B cell (primary cell): ENCODE data around the gene PLCG1. TPM values are rescaled to one million over a fixed set of nuclear protein-coding genes. Genes with fewer than 3 reads are reported as not detected.

Experiments used
- ATAC-seq: fragments of 200-7000 bp; cut with Tn5 transposase; one replicate; pipeline ENCODE4 v1.10.0; 2021; ENCODE audit warnings: low read depth, mild to moderate bottlenecking, moderate number of reproducible peaks, moderate library complexity
- CTCF ChIA-PET: fragments of 350-600 bp; sonication (Branson Sonifier 250); formaldehyde crosslinking; loops from one replicate; lab custom pipeline; 2021; ENCODE audit warnings: antibody characterized with exemption, inconsistent platforms; lab: Charles Lee
- POLR2A ChIA-PET: fragments of 350-600 bp; sonication (Branson Sonifier 250); formaldehyde crosslinking; loops from one replicate; lab custom pipeline; 2021; ENCODE audit warnings: antibody characterized with exemption; lab: Charles Lee
- DNase-seq: peaks from one replicate; pipeline ENCODE4 v3.0.0; 2013
- H2AFZ ChIP-seq: 2 replicates; pipeline ENCODE4 v1.6.1; 2012; ENCODE audit warnings: mild to moderate bottlenecking, low read depth, low read length; ENCODE audit not compliant: insufficient read depth, poor library complexity, severe bottlenecking
- H3K27ac ChIP-seq, 2 donors: 1 replicate in 1 of 2; 2 replicates in 1 of 2; pipeline ENCODE4 v1.5.1; 2012 to 2013; ENCODE audit warnings: low read length in 2 of 2, mild to moderate bottlenecking in 2 of 2, moderate library complexity in 1 of 2
- H3K27me3 ChIP-seq, 4 experiments: fragments of 200-600 bp in 1 of 4; sonication (generic) in 1 of 4; replicated peaks in 1 of 4; 1 replicate in 2 of 4; 2 replicates in 2 of 4; pipeline versions ENCODE4 v1.6.1 to v1.7.0; 2013 to 2016; ENCODE audit warnings: low read length in 3 of 4, mild to moderate bottlenecking in 2 of 4, mixed read lengths in 1 of 4, moderate library complexity in 1 of 4; ENCODE audit not compliant: insufficient read depth in 4 of 4, control insufficient read depth in 3 of 4; ENCODE audit errors: control extremely low read depth in 1 of 4
- H3K36me3 ChIP-seq, 2 experiments: replicated peaks in 1 of 2; 1 replicate in 1 of 2; 2 replicates in 1 of 2; pipeline versions ENCODE4 v1.6.1 to v1.7.1; 2013; ENCODE audit warnings: low read length in 1 of 2; ENCODE audit not compliant: insufficient read depth in 2 of 2, control insufficient read depth in 1 of 2; ENCODE audit errors: control extremely low read depth in 1 of 2, extremely low read depth in 1 of 2
- H3K4me1 ChIP-seq, 2 donors: fragments of 200-600 bp in 1 of 2; sonication (generic) in 1 of 2; 1 replicate in 1 of 2; 2 replicates in 1 of 2; pipeline versions ENCODE4 v1.5.1 to v1.6.1; 2013 to 2017; ENCODE audit warnings: low read length in 2 of 2; ENCODE audit not compliant: control insufficient read depth in 2 of 2, insufficient read depth in 2 of 2
- H3K4me2 ChIP-seq: replicated peaks from 2 replicates; pipeline ENCODE3; 2012; ENCODE audit warnings: mild to moderate bottlenecking, low read depth, low read length; ENCODE audit not compliant: poor library complexity, severe bottlenecking
- H3K4me3 ChIP-seq, 5 experiments: fragments of 200-600 bp in 1 of 5; sonication (generic) in 1 of 5; 1 replicate in 3 of 5; 2 replicates in 2 of 5; pipeline versions ENCODE4 v1.5.1 to v1.7.0; 2011 to 2016; ENCODE audit warnings: low read length in 4 of 5, mild to moderate bottlenecking in 4 of 5, low read depth in 2 of 5, control low read depth in 1 of 5, moderate library complexity in 1 of 5; ENCODE audit not compliant: insufficient read depth in 1 of 5; ENCODE audit errors: control extremely low read depth in 1 of 5, extremely low read depth in 1 of 5
- H3K79me2 ChIP-seq: fragments of 200-600 bp; sonication (generic); one replicate; pipeline ENCODE4 v1.6.0; 2016; ENCODE audit warnings: low read length; ENCODE audit not compliant: control insufficient read depth, insufficient read depth
- H3K9ac ChIP-seq: fragments of 200-600 bp; sonication (generic); 2 replicates; pipeline ENCODE4 v1.6.1; 2017; ENCODE audit warnings: mild to moderate bottlenecking, low read length, moderate library complexity
- H3K9me3 ChIP-seq, 3 donors: one replicate each; pipeline versions ENCODE4 v1.6.1 to v1.7.1; 2013; ENCODE audit warnings: low read length in 2 of 3; ENCODE audit not compliant: control insufficient read depth in 2 of 3, insufficient read depth in 1 of 3; ENCODE audit errors: control extremely low read depth in 1 of 3
- H4K20me1 ChIP-seq: 2 replicates; pipeline ENCODE4 v1.6.0; 2012; ENCODE audit warnings: mild to moderate bottlenecking, low read length; ENCODE audit not compliant: insufficient read depth, control insufficient read depth, poor library complexity, severe bottlenecking
- H3K27ac Mint-ChIP-seq: one replicate; pipeline ENCODE4 v1.8.0; 2021; ENCODE audit warnings: mixed read lengths
- H3K27me3 Mint-ChIP-seq: one replicate; pipeline ENCODE4 v1.8.0; 2021; ENCODE audit warnings: mixed read lengths
- H3K4me1 Mint-ChIP-seq: one replicate; pipeline ENCODE4 v1.8.0; 2021; ENCODE audit warnings: mixed read lengths
- H3K4me3 Mint-ChIP-seq: one replicate; pipeline ENCODE4 v1.8.0; 2021; ENCODE audit warnings: mixed read lengths
- H3K9me3 Mint-ChIP-seq: one replicate; pipeline ENCODE4 v1.8.0; 2022; ENCODE audit warnings: mixed read lengths; ENCODE audit not compliant: insufficient read depth
- CTCF ChIP-seq: fragments of 200-600 bp; IDR thresholded peaks from one replicate; pipeline ENCODE4 v1.8.0; 2022; ENCODE audit warnings: antibody characterized with exemption, mild to moderate bottlenecking
- EZH2 ChIP-seq: IDR thresholded peaks from 2 replicates; pipeline ENCODE4 v1.6.1; 2012; ENCODE audit warnings: borderline replicate concordance, low read depth, mild to moderate bottlenecking, moderate library complexity, low read length; ENCODE audit not compliant: insufficient read depth, poor library complexity, severe bottlenecking
- WGBS: methylation state at CpG from one replicate; pipeline ENCODE4 v1.1.5; 2013; ENCODE audit warnings: missing lambda C conversion rate; ENCODE audit not compliant: insufficient coverage; 5-methylcytosine and 5-hydroxymethylcytosine counted together
- intact Hi-C: fragments of 100-400 bp; cut with micrococcal nuclease; formaldehyde crosslinking; loops from one replicate; pipeline ENCODE4 v1.10.0; 2022
- polyA plus RNA-seq: library from polyadenylated mRNA; depleted of rRNA; stranded (reverse); fragments of >200 nt; gene quantifications from 2 replicates; pipeline ENCODE4 v1.2.3, GENCODE V29; 2012
- total RNA-seq, 2 donors: library from RNA; stranded (reverse); fragments of 120-200 nt in 1 of 2; gene quantifications; 1 replicate in 1 of 2; 2 replicates in 1 of 2; pipeline versions ENCODE4 v1.2.3 to v1.2.4, GENCODE V29; 2013 to 2022

PLCG1 gene
- total and polyA plus RNA-seq, 2 donors (not counting 1 experiment from before 2014, with no cell fraction given) = 98.7 to 101 TPM

DNA sequence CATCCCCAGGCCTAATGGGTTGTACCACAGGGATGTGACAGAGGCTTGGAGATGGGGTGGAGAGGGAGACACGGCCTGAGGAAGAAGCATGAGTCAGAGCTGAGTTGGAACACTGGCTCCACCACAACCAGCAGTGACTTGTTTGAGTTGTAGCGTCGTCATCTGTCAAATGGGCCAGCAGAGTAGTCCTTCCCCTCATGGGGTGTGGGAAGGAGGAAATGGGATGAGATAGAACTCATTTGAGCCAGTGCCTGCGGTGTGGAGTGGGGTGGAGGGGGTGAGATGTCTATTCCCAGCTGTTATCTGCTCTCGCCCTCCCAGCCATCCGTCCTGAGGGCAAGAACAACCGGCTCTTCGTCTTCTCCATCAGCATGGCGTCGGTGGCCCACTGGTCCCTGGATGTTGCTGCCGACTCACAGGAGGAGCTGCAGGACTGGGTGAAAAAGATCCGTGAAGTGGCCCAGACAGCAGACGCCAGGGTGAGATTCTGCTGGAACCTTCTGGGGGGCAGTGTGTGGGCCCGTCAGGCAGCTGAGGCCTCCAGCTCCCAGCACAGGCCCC, 32.5 kb downstream of the PLCG1 start:
- Histone ChIP-seq H3K36me3 (peaks cover 0 to 80% of the 10 kb centered on the region in 2 experiments), H3K4me3 (no peak overlapping the region), H3K4me2 (no peak overlapping the region), H3K9ac (no peak overlapping the region), H3K79me2 (no peaks in the 10 kb centered on the region), H3K27me3 (peaks cover 0 to 6% (median under 1%) of the 10 kb centered on the region in 4 experiments), H4K20me1 (no peaks in the 10 kb centered on the region), H3K27ac (no peak overlapping the region), H2AFZ (no peak overlapping the region), H3K4me1 (peaks cover 6 to 13% of the 10 kb centered on the region in 2 donors), H3K9me3 (no peaks in the 10 kb centered on the region)
- H3K27ac Mint-ChIP-seq = no peak overlapping the region
- CTCF ChIA-PET = interaction anchor here (4.1 to 7.4 kb wide), 3 partner anchors 10 to 171 kb away, joined by 57 to 196 read pairs (median 64); partner anchors contain the start of gene LPIN3
- no peak overlapping the region for H3K4me3 Mint-ChIP-seq
- intact Hi-C loops = no loop called here
- no peaks in the 10 kb centered on the region for H3K27me3 Mint-ChIP-seq
- DNase-seq (no peak), ATAC-seq (no peak)
- no peak for TF ChIP-seq CTCF
- no peak for TF ChIP-seq EZH2
- 97% methylated on average over 12 of the region's 14 CpGs for WGBS
- H3K4me1 Mint-ChIP-seq = peaks cover 12% of the 10 kb centered on the region
- POLR2A ChIA-PET = no interaction called here
- no peaks in the 10 kb centered on the region for H3K9me3 Mint-ChIP-seq

GRCh38 chr20:41170386-41171105, 33.2 kb downstream of the PLCG1 start:
- Mint-ChIP-seq H3K27me3 (no peaks in the 10 kb centered on the region), H3K4me3 (no peak overlapping the region), H3K27ac (no peak overlapping the region), H3K4me1 (peaks cover 12% of the 10 kb centered on the region), H3K9me3 (no peaks in the 10 kb centered on the region)
- H2AFZ ChIP-seq = no peak overlapping the region
- no peak overlapping the region for H3K9ac ChIP-seq
- H3K36me3 ChIP-seq = peaks cover 0 to 73% of the 10 kb centered on the region in 2 experiments
- 98% methylated on average over 6 of the region's 6 CpGs for WGBS
- intact Hi-C loops = no loop called here
- DNase-seq (no peak), ATAC-seq (no peak)
- no peak for TF ChIP-seq CTCF
- no peak for TF ChIP-seq EZH2
- peaks cover 6 to 13% of the 10 kb centered on the region in 2 donors for H3K4me1 ChIP-seq
- H3K79me2 ChIP-seq = no peaks in the 10 kb centered on the region
- no peaks in the 10 kb centered on the region for H3K9me3 ChIP-seq
- no peaks in the 10 kb centered on the region for H3K27me3 ChIP-seq
- H3K27ac ChIP-seq = no peak overlapping the region
- no peaks in the 10 kb centered on the region for H4K20me1 ChIP-seq
- no peak overlapping the region for H3K4me2 ChIP-seq
- H3K4me3 ChIP-seq = no peak overlapping the region
- ChIA-PET CTCF (interaction anchor here (4.1 to 7.4 kb wide), 3 partner anchors 10 to 170 kb away, joined by 57 to 196 read pairs (median 64); partner anchors contain the start of gene LPIN3), POLR2A (no interaction called here)
